Activated CD4-positive, alpha-beta T cell treated with anti-CD3 and anti-CD28 coated beads, Interleukin-2, amount 50 U/mL, for 4 hours (primary cell): Measurements from ENCODE around the gene ELAVL4.

Experiments used
- DNase-seq, 2 experiments: peaks; one replicate each; pipeline ENCODE4 v3.0.0-alpha.2; 2020

The ELAVL4 gene

DNA sequence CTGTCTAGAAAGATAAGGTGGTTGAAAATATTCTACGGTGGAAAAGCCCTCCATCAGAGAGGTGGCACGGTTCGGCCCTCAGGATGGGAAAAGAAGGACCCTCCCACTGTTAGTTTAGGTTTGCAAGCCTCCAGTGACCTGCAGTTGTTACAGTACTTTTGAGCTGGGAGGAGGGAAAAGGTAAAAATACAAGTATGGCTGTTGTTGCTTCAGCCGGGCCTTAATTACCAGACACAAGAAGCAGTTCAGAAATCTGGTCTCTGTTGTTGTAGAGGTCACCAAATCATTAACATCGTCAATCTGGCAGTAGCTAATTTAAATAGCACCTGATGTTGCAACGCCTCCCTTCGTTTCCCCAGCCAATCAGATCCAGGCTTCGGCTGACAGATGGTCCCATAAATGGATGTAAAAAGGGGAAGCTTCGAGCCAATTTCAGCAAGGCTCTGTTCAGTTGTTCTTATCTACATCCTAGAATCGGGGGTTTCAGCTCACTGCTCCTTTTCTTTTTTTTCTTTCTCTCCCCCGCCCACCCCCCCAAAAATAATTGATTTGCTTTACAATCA is at the start of gene ELAVL4:
TSS of gene ELAVL4 (plus strand) at position 424 of the 563 bp plus-strand sequence. CDS start 270 bp downstream, outside the sequence.
- no peak for DNase-seq

DNA sequence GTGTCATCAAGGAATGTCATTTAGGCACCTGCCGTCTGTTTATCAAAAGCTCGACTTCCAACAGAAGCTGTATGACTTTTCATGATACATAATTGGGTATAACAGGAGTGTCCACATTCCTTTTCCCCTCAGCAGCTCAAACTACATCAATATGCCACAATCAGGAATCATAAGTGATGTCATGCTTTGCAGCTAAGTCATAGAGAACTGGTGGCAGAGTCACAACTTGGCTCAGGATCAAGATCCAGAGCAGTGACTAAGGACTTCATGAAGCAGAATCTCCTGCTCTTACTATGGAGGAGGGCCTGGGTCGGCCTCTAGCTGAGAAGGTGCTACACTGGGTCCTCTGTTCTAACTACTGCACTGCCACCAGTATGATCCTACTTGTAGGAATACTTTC is 48.4 kb upstream of the ELAVL4 start:
- DNase-seq: no peak

DNA sequence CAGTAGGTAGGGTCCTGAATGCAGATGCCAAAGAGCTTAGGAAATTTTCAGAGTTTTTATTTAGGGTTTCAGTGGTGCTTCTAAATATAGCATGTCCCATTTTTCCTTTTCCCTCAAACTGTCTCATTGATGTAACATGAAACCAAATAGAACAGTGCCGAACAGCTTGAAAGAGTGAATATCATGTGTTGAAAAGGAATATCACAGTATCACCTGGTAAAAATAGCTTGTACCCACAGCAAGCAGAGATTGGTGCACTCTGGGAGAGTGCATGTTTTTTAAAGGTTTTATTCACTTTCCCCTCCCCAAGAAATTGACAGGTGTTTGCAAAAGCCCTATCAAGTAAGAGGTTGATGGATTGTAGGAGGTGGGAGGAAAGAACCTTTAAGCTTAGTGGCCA is 41.9 kb upstream of the ELAVL4 start:
- DNase-seq: no peak

DNA sequence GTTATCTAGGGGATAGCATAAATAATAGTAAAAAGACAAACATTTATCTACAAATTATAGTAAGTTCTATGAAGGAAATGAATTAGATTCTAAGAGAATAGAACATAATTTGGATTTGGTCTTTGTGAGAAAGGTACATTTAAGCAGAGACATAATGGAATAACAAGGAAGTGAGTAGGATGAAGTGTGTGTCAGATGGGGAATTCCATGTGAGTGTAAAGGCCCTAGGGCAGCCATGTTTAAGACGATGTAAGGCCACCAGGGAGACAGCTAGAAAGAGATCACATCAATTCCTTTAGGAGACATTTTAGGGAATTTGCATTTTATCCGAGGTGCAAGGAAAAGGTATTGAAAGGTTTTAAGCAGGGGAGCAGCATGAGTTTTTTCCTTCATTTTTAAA is 33.8 kb upstream of the ELAVL4 start:
- no peak for DNase-seq

GRCh38 chr1:50077273-50077672 is 31.4 kb upstream of the ELAVL4 start:
- DNase-seq: no peak

DNA sequence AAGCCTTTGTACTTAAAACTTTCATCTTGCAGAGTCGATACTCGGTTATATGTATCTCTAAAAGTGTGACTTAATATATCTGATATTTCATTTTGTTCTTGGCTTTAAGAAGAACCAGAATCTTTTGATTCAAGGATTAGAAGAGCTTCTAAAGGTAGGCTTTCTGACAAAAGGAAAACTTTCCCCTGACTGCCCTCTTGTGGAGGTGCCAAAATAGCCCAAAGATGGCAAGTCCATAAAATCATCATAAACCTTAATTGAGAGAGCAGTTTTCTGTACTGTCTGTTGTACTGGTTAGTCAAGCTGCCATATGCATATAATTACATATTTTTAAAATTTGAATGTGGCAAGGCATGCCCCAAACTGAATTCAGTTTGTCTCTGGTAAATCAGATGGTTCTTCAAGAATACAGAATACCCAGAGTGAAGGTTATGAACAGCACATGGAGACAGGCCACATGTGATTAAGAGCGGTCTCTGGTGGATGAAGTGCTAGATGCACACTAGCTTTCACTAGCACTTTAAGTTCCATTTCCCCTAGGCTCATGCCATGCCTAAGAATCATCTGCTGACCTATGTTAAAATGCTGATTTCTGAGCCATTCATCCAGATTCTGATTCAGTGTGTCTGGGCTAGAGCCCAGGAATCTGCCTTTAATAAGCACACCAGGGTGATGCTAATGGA is 27.7 kb upstream of the ELAVL4 start:
- no peak for DNase-seq

GRCh38 chr1:50084389-50084788 is 24.3 kb upstream of the ELAVL4 start:
- no peak for DNase-seq

DNA sequence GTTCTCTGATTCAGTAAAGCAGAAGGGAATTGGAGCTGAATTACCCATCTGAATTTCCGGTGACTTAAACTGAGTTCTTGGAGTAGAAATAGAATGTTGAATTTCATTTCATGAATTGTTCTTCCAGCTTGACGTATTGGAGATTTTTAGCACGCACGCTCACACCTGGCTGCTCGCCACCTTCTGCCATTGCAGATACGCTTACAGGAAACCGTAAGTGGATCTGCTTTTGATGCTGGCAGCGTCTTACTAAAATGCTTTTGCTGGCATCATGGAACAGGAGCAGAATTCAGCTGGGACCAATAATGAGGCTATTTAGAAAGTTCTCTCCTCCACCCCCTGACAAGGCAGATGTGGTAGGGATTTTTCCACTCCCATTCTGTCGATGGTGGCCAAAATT is 17.7 kb upstream of the ELAVL4 start:
- no peak for DNase-seq

- no peak for DNase-seq
Measured at GRCh38 chr1:50095716-50096115, 13.0 kb upstream of the ELAVL4 start.

DNA sequence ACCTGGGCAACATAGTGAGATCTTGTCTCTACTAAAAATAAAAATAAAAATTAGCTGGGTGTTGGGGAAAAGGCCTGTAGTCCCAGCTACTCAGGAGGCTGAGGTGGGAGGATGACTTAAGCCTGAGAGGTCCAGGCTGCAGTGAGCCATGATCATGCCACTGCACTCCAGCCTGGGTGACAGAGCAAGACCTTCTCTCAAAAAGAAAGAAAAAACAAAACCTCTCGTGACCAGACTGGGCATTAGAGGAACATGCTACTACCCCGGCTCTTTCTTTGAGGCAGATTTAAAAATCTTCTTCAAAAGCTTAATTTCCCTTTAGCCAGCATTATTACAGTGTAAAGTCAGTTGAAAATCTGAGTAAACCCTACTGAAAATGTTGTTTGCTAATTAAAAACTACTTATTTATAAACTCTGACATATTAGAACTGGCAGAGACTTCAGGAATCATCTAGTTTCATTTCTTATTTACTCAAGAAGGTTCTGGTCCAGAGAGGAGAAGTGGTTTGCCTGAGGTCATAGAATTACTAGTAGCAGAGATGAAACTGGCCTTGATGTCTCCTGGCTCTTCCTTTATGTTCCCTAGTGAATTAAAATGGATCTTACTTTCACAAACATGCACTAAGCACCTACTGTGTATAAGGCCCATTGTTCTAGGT is 11.6 kb upstream of the ELAVL4 start:
- DNase-seq: no peak

DNA sequence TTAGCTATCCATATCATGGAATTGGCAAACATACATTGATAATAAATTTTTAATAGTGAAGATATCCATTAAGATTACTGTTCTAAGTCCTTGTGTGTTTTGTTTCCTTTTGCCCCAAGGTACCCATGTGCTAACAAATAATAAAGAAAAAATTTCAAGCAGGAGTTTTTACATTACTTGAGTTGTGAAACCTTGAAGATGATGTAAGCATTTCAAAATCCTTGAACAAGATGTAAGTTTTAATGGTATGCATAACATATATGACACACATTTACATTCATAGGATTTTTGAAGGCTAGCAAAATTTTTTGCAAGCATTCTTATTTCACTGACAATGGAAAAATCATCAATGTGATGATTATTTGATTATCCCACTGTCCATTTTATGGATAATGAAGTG is 10.9 kb upstream of the ELAVL4 start:
- DNase-seq: no peak

- no peak for DNase-seq
Measured at GRCh38 chr1:50098591-50099021, 10.1 kb upstream of the ELAVL4 start.

GRCh38 chr1:50099654-50100053 is 9.1 kb upstream of the ELAVL4 start:
- DNase-seq: no peak

- no peak for DNase-seq
Measured at GRCh38 chr1:50103615-50104081, 5.1 kb upstream of the ELAVL4 start.

DNA sequence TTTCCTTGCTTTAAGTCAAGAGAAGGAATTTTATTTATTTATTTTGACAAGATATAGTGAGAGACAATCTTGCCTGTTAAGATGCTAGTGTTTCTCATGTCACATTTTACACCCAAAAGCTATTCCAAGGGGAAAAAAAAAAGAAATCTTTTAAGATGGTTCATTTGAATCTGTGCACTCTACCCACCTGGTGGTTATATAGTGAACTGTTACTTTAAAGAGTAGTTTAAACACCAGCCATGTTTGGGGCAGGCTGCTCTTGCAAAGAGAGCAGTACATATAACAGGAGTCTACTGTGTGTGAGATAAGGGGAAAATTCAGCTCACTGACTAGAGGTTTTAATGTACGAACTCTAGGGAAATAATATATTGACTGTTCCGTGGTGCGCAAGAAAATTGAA is 3.3 kb upstream of the ELAVL4 start:
- DNase-seq: no peak

DNA sequence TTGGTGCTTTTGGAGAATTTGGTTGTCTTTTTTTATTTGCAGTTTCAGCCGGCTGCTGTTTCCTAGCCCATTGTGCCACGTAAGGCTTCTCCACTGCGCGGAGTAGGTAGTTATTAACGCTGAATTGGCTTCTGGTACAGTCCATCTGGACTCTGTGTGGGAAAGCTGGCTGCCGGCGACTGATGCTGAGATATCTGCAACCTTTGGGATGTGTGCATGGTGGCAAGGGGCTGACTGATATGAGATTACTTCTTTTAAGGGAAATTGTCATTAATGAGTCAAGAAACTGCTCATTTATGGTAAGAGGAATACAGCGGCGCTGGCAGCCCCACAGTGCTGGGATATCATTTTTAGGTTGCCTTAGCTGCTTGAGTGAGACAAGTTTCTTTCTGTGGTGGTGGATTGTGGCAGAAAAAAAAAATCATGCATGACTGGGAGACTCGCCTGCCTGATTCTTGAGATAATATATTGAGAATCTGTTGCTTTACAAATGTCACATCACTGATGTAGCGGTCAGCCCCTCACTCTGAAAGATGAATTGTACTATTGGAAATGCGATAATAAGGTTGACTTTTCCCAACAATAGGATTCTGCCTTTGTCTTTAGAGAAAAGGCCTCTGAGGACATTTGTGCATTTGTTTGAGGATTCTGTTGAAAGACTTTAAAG is 2.5 kb upstream of the ELAVL4 start:
- no peak for DNase-seq

GRCh38 chr1:50109116-50109515 is 396 bp downstream of the ELAVL4 start:
- no peak for DNase-seq

GRCh38 chr1:50109647-50110075 is 941 bp downstream of the ELAVL4 start:
- DNase-seq: no peak

DNA sequence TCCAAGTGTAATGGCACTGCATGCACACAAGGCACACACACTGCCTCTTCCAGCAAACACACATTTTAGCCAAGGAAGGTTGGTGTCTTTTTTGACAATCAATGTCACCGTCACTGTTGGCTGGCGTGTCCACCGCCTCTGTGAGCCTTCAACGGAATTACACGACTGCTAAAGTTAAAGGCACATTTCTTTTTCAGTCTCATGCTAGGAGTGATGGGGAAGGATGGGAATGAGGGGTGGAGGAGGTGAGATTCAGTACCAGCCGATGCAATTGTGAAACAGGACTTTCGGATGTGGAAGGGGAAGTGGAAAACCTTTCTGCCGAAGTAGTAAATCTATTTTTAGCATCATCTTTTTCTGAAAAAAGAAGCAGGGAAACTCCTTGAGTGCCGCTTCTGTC is 1.4 kb downstream of the ELAVL4 start:
- no peak for DNase-seq

- no peak for DNase-seq
Measured at GRCh38 chr1:50110656-50111055, 1.9 kb downstream of the ELAVL4 start.

- DNase-seq: no peak
Measured at GRCh38 chr1:50111503-50111902, 2.8 kb downstream of the ELAVL4 start.

GRCh38 chr1:50112193-50112592 is 3.5 kb downstream of the ELAVL4 start:
- no peak for DNase-seq

DNA sequence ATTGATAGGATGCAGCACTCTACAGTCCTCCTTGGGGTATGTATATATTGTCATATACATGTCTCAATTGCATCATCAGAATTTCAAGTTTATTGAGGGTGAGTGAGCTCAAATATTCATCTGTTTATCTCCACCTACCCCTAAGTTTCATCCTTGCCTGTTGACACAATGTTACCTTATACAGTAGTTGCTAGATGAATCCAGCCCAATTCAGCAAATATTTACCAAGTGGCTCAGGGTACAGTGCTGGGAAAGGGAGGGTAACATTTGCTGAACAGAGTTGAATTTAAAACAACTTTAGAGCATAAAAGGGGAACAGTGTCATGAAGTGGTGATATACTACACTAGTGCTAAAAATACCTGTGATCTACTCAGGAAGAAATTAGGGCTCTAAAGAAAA is 14.4 kb downstream of the ELAVL4 start:
- no peak for DNase-seq
